Measurements from ENCODE around the gene TMEM218. TPM values are rescaled to one million over a fixed set of nuclear protein-coding genes. Genes with fewer than 3 reads are reported as not detected.

Gene TMEM218
- total and polyA plus RNA-seq, 2 of the 8 experiments (the other 6 are each of a cell fraction or from before 2014, with no cell fraction given): 17.0 to 33.5 TPM

- no peak for TF ChIP-seq RAD21 (IDR thresholded peaks at IDR 0.05 in 1 of 2, conservative IDR thresholded peaks at IDR 0.05 in 1 of 2; ENCODE audit: low read depth in 2 of 2, low read length in 2 of 2)
- no peak for TF ChIP-seq EGR1 (IDR thresholded peaks at IDR 0.05; ENCODE audit: borderline replicate concordance, low read depth, low read length)
Measured at GRCh38 chr11:125128450-125128849, 17.0 kb upstream of the TMEM218 start (continued).
